A673 (cell line): ENCODE data around the gene EIF3L.

ENCODE experiments used
- CTCF ChIP-seq: fragments of 300-800, 200-600 bp; sonication (generic); conservative IDR thresholded peaks from 2 replicates; pipeline ENCODE4 v1.5.1; 2017; ENCODE audit warnings: low read depth, mild to moderate bottlenecking, antibody characterized with exemption, low read length, moderate library complexity, mixed read lengths
- EZH2 ChIP-seq: fragments of 200-600 bp; sonication (generic); IDR thresholded peaks from 2 replicates; pipeline ENCODE4 v1.6.1; 2017; ENCODE audit warnings: borderline replicate concordance, low read depth, mild to moderate bottlenecking, mixed read lengths, antibody characterized with exemption, low read length; ENCODE audit not compliant: poor library complexity, severe bottlenecking

DNA sequence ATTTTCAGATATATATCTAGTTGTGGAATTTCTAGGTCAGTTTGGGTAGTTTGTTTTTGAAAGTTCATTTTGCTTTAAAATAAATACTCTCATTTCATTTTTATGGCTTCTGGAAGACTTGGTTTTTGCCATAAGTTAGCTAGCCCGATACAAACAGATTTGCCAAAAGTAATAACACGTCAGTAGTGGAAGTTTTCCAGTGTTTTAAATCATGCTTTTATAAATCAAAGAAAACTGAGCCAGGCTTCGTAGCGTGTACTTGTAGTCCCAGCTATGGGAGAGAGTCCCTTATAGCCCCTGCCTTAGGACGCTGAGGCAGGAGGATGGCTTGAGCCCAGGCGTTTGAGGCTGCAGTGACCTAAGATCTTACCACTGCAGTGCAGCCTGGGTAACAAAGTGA, 35.2 kb downstream of the EIF3L start:
- TF ChIP-seq CTCF, result no peak
- TF ChIP-seq EZH2, result no peak
